GM21717 (cell line): ENCODE measurements around the gene TCEA2.
"Not testable (repeated sequence)": the region's sequence is repeated elsewhere in the genome, so short reads cannot be mapped to it uniquely, and the experiment has no call there.

ENCODE experiments used
- ATAC-seq: cut with Tn5 transposase; IDR thresholded peaks from one replicate; pipeline ENCODE4 v1.9.1; 2021; ENCODE audit warnings: mild to moderate bottlenecking, moderate library complexity; ENCODE audit not compliant: unreplicated experiment

The TCEA2 gene

DNA sequence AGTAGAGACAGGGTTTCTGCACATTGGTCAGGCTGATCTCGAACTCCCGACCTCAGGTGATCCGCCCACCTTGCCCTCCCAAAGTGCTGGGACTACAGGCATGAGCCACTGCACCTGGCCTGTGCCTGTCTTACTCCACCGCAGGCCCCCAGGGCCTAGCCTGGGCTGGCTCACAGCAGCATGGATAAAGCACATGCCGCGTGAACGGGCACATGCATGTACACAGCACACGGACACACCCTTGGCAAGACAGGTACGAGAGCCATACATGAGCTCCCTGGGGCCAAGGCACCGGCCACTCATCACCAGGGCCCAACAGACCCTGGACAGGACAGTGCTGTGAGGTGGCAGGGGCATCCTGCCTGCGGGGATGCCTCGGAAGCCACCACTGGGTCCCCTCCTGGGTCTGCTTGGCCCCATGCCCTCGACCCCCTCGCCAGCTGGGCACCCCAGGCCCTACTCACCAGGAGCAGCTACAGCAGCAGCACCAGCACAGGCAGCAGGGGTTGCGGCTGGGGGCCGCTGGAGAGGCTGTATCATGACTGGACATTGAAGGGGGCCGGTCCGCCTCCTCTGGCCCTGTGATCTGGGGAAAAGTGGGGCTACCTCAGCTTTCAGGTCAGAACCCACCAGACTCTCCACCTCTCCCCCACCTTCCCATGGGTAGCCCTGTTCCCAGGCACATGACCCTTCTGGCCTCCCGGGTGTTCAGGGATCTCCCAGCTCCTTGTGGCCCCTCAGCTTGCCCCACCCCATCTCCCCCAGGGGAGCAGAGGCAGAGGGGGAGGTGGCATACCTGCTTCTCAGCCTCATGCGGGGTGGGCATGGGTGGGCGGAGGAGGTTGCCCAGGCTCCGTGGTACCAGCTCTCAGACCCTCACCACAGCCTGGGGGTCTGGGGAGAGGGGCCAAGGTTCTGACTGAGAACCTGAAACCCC, 13.3 kb downstream of the TCEA2 start:
- ATAC-seq: no peak

DNA sequence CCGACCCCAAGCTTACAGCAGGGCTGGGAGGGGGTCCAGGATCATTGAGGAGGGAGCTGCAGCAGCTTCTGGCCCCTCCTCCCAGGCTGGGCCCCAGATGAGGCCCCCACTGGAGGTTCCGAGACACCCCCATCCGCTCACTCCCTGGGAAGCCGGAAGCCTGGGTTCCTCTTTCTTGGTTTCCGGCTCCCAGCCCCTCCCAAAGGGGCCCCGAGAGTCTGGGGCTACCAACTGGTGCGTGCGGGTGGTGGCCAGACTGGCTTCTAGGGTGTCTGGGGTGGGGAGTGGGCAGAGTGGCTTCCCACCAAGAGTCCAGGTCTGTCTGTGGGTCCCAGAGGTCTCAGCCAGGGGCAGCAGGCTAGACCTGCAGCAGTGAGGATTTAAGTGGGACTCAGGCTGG, 14.1 kb downstream of the TCEA2 start:
- ATAC-seq: no peak

DNA sequence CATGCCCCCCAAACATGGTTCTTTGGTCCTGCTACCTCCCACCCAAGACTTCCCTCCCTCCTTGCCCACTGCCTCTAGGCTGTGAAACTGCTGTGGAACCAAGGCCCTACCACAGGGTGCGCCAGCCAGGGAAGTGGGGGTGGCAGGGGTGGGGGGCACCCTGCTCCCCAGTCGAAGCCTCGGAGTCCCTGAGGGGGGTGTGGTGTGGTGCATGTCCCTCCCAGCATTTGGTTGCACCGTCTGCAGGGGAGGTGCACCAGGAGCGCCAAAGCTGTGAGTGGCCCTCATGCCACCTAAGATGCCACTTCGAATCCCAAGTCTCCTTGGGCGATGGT, 14.5 kb downstream of the TCEA2 start:
- no peak for ATAC-seq

DNA sequence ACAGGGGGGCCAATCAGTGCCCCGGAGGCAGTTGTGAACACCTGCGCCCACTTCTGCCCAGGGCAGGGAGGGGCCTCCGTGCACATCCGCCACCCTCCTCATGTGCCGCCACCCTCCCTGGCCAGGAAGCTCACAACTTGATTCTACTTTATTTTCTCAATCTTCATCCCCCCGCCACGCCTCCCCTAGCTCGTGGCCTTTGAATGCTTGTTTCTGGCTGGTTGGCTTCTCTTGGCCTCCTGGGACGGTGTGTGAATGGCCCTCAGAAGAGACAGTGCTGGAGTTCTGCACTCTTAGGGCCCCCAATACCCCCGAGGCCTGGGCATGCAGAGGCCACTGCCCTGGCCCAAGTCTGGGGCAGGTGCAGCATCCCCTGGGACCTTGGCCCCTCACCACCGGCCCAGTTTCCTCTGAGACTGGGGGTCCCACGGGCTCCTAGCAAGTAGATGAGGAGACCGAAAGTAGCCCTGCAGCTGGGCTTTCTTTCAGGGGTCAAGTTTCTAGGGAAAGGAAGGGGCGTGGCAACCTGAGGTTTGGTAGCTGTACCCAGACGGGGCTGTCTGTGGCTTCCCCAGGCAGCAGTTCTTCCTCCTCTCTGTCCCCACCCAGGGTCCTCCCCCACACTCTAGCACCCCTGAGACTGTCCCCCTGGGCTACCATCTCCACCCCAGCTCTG, 15.0 kb downstream of the TCEA2 start:
- ATAC-seq: no peak

DNA sequence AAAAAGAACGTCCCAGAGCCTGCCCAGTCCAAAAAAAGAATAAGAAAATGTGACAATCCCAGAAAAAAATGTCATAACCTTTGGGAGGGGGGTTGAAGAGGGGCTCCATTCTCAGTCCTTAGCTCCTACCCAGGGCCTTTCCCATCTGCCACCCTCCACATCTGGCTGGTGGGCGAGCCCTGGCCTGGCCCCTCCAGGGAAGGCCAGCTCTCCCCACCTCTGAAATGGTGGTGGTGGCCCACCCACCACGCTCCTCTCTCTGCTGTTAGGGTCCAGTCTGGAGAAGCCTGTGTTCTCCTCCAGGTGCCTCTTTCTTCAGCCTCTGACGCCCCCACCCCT, 15.9 kb downstream of the TCEA2 start:
- ATAC-seq: no peak

DNA sequence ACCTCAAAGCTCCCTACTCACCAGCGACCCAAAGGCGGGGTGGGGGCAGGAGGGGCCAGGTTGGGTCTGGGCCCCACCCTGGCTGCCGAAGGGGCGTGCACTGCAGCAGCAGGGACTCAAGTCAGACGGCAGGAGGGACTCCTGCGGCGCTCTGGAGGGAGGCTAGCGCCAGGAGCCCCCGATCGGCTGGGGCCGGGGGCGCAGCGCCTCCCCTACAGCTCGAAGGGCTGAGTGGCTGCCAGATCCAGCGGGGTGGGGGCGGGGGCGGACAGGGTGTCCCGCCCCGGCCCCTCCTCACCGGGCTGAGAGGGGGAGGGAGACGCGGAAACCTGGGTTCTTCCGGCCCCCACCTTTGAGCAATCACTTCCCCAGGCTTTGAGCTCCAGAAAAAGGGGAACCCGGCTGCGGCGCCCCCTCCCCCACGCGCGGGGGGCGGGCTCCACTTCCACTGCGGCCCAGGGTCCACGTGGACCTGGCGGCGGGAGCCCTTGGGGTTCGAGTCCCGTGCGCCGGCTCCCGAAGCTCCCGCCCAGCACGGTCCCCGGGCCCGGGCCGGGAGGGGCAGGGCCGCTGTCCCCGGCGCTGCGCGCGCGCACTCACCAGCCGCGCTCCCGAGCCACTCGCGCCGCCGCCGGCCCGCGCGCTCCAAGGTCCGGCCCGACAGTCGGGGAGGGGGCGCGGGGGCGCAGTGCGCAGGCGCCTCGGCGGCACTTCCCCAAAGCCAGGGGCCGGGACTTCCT, 16.4 kb downstream of the TCEA2 start, which contains the start of gene RGS19:
Gene RGS19, minus strand, starts transcription at position 246 of the 740 bp plus-strand sequence. CDS start 2,632 bp downstream, outside the sequence.
- ATAC-seq: peak; percentile 26

DNA sequence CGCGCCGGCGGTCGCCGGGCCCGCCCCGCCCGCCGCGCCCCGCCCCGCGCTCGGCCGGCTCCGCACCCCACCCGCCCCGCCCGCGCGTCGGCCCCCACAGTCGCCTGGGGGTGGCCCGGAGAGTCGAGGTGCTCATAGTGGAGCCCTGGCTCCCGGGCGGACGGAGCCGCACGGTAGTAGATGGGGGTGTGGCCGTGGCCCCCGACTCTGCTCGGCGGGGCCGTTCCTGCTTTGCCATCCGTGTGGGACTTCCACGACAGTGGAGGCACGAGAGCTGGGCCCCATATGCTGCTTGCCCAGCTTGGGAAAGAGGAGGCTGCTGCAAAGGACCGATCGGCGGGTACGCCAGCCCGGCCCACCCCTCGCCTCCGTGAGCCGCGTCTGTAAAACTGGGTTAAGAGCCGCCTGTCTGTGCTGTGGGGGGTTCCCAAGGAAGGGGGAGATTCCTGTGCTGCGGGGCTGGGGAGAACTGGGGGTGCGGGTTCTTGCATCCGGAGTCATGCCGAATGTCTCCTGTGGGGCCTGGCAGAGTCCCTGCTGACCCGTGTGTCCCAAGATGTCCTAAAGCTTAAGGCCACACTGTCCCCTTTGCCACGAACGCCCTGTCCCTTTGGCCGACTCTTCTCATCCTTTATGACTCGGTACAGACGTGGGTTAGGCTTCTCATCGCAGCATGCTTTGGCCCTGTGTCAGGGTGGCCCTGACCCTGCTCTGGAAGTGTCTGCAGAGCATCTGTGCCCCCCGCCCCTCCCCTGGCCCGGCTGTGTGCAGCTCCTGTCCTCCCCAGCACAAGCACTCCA, 17.2 kb downstream of the TCEA2 start, which contains the start of gene OPRL1:
Gene OPRL1, plus strand, starts transcription at position 70 of the 800 bp plus-strand sequence. CDS start 12,639 bp downstream, outside the sequence.
- peak; percentile 4 for ATAC-seq

DNA sequence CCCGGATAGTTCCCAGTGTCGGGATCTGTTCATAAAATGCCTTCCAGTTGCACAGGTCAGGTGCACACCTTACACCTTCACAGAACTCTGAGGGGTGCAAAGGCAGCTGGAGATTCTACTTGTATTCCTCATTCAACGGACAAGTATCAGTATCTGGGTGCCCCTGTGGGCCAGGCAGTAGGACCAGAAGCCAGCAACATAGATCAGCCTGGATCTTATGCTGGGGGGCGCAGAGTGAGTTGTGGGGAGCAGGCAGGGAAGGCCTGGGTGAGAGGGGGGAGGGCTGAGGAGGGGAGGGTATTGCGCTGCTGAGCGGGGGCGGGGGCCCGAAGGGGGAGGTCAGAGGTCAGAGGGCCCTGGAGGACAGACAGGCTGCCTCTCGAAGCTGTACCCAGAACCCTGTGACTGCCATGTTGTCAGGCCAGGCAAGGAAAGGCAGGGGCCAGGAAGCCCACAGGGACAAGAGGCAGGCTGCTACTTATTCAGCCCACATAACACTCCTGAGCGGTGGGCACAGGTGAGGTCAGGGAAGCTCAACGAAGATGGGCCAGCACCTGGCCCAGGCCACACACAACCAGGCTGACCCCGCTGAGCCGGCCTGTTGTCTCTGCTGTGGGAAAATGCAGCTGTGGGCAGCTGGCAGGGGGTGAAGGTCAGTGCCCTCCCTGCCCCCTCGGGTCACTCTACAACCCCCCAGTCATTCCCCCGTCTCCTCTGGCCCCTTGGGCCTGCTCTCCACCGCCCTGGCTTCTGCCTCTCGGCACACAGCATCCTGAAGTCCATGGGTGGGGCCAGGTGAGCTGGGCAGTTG, 18.0 kb downstream of the TCEA2 start:
- no peak for ATAC-seq

DNA sequence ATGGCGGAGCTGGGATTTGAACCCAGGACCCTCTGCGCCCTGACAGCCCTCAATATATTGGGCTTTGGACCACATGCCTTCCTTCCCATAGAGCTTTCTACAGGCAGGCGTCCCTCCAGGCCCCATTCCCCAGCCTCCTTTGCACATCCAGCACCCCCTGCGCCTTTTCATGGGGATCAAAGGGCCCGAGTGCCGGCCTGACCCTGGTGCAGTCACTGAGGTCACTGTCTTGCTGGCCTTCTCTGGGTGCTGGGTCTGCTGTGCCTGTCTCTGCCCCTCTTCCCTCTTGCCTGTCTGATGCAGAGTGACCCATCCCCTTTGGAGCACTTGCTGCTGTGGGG, 18.6 kb downstream of the TCEA2 start:
- ATAC-seq: no peak

DNA sequence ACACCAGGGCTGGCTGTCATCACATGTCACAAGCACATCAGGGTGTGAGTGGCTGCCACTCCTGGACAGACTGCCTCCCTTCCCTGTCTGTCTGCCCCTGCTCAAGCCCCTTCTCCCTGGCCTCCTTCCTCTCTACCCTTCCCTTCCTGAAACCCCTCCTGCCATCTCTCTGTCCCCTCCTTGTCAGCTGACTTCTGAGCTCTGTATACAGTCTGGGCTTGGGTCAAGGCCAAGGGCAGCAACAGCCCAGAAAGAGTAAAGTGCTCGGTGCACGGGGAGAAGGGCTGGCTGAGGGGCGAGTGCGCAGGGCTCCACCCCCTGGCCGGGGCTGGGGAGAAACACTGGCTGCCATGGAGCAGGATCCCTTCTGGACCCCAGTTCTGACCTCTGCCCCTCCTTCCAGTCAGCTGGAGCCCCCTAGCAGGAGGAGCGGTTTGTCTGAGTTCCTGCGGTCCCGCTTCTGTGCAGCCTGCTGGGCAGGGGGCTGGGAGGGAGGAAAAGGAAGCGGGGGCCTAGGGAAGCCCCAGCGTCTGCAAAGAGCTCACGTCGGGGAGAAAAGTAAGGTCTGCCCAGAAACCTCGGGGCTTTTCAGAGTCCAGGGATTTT, 19.2 kb downstream of the TCEA2 start:
- ATAC-seq: no peak

DNA sequence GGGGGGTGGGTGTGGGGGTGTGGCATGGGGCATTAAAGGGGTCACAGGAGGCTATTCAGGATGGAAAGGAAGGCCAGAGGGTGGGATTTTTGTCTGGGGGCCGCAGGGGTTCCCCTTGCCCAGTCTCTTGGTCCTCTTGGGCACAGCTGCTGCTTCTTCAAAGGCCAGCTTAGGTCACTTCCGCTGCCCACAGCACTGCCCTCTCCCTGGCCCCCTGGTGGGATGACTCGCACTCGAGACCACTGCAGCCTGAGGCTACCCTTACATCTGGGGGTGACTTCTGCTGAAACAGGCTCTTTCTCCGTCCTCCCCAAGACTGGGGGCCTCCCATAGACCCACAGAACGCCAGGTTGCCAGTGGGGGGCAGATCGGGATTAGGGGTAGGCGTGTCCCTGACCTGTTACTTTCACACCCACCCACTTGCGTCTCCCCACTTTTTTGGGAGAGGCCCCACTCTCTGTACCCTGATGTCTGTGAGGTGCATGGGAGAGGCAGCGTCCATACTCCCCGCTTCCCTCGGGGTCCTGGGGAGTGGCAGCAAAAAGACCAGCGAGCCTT, 19.9 kb downstream of the TCEA2 start:
- ATAC-seq: no peak

DNA sequence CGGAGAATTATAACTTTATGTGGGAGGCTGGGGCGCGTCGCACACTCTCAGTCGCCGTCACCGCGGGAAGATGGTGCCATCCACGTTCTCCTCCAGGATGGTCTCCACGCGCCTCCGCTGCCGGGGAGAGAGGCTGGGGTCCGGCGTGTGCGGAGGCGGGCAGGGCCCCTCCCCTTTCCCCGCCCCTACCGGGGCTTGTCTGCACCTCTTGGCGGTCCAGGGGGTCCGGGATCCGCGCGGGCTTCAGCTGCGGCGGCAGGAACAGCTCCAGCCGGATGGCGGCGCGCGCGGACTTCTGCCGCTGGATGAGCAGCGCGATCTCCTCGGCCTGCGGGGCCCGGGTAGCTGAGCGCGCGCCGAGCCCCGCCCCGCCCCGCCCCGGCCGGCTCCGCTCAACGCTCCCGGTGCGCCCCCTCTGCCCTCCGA, 20.4 kb downstream of the TCEA2 start:
- no peak for ATAC-seq

DNA sequence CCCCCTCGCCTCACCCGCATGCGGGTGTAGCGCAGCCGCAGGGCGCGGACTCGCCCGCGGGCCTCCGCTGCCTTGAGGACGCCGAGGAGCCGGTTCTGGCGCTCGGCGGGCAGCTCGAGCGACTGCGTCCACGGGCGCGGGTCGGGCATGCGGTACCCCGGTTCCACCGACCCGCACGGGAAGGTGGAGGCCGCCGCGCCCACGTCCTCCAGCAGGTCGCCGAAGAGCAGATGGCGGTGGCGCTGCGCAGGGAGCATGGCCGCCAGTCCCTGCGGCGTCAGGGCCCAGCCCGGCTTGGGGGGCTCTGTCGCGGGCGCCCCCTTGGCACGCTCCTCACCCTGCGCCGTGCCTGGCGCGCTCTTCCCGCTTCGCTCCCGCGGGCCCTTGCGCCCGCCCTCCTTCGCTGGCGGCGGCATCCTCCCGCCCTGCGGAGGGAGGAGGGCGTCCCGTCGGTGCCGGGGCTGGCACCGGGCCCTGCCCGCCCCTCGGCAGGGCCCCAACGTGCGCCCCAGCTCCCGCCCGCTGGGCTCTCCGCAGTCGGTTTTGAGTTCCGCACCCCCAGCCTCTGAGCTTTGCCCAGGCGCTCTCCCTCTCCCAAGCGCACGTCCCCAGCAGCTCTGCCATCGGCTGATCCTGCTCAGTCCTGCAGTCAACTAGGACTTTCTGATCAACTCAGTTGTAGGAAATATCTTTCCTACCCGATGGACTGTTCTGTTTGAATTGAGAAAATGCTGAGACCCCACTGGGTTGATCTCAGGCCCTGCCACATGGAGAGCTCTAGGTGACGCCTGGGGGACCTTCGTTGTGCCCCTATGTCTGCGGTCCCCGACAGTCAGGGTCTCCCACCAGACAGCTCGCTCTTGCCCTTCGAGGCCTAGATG, 21.0 kb downstream of the TCEA2 start, which contains the start of gene LKAAEAR1:
Gene LKAAEAR1, minus strand, starts transcription at position 595 of the 881 bp plus-strand sequence. Its CDS starts 179 bp downstream, at position 416.
- no peak for ATAC-seq

DNA sequence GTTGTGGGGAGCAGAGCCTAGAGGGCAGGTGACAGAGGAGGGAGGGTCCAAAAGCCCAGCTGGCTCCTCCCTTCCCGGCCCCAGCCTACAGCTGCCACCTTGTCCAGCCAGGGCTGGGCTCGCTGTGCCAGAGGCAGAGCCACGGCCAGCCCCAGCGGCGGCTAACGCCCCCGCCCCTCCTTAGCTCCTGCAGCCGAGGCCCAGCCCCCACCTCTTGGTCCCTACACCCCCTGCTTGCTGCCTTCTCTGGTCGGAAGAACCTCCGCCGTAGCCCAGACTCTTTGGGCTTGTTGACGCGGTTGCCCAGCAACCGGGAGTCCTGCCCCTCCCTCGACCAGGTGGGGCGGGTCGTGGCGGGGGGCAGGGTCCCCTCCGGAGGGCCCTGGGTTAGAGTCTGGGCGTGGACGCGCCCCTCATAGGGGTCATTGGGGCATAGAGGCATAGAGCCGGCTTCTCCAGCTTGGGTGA, 21.7 kb downstream of the TCEA2 start:
- no peak for ATAC-seq

DNA sequence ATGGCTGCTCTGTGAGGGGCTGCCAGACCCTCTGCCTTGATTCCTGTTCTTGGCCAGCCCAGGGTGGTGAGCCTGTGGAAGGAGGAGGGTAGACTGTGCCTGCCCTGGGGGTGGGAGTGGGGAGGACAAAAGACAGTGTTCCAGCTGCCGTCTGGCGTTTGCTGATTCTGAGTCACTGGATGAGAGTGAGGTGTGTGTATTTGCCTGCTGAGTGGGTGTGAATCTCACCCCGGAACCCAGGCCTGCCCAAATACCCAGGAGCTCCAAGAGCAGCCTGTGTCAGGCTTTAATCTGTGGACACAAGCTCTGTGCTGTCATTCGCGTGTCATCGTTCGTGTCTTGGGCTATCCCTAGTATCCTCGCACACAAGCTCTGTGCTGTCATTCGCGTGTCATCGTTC, 23.8 kb downstream of the TCEA2 start:
- ATAC-seq: no peak

DNA sequence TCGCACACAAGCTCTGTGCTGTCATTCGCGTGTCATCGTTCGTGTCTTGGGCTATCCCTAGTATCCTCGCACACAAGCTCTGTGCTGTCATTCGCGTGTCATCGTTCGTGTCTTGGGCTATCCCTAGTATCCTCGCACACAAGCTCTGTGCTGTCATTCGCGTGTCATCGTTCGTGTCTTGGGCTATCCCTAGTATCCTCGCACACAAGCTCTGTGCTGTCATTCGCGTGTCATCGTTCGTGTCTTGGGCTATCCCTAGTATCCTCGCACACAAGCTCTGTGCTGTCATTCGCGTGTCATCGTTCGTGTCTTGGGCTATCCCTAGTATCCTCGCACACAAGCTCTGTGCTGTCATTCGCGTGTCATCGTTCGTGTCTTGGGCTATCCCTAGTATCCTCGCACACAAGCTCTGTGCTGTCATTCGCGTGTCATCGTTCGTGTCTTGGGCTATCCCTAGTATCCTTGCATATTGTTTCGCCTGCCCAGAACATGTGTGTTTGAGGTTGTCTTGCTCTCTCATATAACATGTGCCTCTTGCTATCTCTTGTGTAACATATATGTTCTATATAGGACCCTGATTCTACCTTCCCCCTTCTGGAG, 24.3 kb downstream of the TCEA2 start:
- ATAC-seq: not testable (repeated sequence)

DNA sequence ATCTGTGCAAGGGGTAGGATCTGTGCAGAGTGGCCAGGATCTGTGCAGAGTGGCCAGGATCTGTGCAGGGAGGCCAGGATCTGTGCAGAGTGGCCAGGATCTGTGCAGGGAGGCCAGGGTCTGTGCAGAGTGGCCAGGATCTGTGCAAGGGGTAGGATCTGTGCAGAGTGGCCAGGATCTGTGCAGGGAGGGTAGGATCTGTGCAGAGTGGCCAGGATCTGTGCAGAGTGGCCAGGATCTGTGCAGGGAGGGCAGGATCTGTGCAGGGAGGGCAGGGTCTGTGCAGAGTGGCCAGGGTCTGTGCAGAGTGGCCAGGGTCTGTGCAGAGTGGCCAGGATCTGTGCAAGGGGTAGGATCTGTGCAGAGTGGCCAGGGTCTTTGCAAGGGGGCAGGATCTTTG, 25.6 kb downstream of the TCEA2 start:
- not testable (repeated sequence) for ATAC-seq
